ENCODE data around the gene GNAI3. TPM values are rescaled to one million over a fixed set of nuclear protein-coding genes. Genes with fewer than 3 reads are reported as not detected.

Gene GNAI3
- total and polyA plus RNA-seq, 2 of the 8 experiments (the other 6 are each of a cell fraction or from before 2014, with no cell fraction given): 4.0 to 9.8 TPM

- H3K79me1 ChIP-seq (ENCODE audit: low read depth, low read length): no peaks in the 10 kb centered on the region; the same call in 1 of the 2 replicates
- no peak overlapping the region for H3K23ac ChIP-seq (ENCODE audit: insufficient read length)
- no peak overlapping the region for H2BK20ac ChIP-seq (ENCODE audit: low read length)
- no peak overlapping the region for H2BK120ac ChIP-seq (replicated peaks; ENCODE audit: low read depth, low read length)
- H4K5ac ChIP-seq (ENCODE audit: insufficient read length, low read depth, low read length): no peak overlapping the region
- H3K27ac ChIP-seq (ENCODE audit: low read depth, low read length): no peak overlapping the region
- H3K14ac ChIP-seq (ENCODE audit: insufficient read length): no peak overlapping the region
- H3K79me2 ChIP-seq (ENCODE audit: control insufficient read depth in 1 of 2, insufficient read depth in 2 of 2, low read length in 2 of 2): peaks cover 0 to 7% of the 10 kb centered on the region in 2 experiments; a peak in 2 of 4 replicates
- H3K18ac ChIP-seq (ENCODE audit: extremely low read depth, low read length): no peak overlapping the region
- H2AFZ ChIP-seq (ENCODE audit: low read length): no peak overlapping the region
- no peak overlapping the region for H3K4me3 ChIP-seq (ENCODE audit: extremely low read depth in 1 of 4, insufficient read depth in 2 of 4, low read depth in 3 of 4, low read length in 4 of 4)
- peaks cover 4% of the 10 kb centered on the region for H3K23me2 ChIP-seq (ENCODE audit: low read depth, low read length)
- POLR2A ChIA-PET (ENCODE audit: partially characterized antibody): interaction anchor here (0.6 to 1.3 kb wide), 2 partner anchors 11 to 21 kb away, joined by 3 to 4 read pairs; no protein-coding TSS in a partner anchor
- no peaks in the 10 kb centered on the region for H3K36me3 ChIP-seq (ENCODE audit: control insufficient read depth in 2 of 4, insufficient read depth in 4 of 4, low read length in 3 of 4)
- CTCF ChIA-PET (ENCODE audit: partially characterized antibody): interaction anchor here (0.9 to 26.3 kb wide), 10 partner anchors 10 to 234 kb away, joined by 3 to 1755 read pairs (median 34); partner anchors contain the start of genes AMIGO1, ATXN7L2 and CYB561D1
- no peak overlapping the region for H2AK5ac ChIP-seq (ENCODE audit: low read depth, low read length)
- no peak for FAIRE-seq
- no peak overlapping the region for H3K4ac ChIP-seq (replicated peaks; ENCODE audit: insufficient read length, low read depth, low read length)
- H2BK12ac ChIP-seq (ENCODE audit: low read depth, low read length): no peak overlapping the region
- no peak overlapping the region; the same call in 1 of the 2 replicates for H2BK15ac ChIP-seq (ENCODE audit: low read length)
- no peak for TF ChIP-seq KDM4A (IDR thresholded peaks at IDR 0.05; ENCODE audit: low read depth, low read length, severe bottlenecking)
- TF ChIP-seq, protein P1, sequence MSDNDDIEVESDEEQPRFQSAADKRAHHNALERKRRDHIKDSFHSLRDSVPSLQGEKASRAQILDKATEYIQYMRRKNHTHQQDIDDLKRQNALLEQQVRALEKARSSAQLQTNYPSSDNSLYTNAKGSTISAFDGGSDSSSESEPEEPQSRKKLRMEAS (IDR thresholded peaks at IDR 0.05): 0 out of 2 replicates have a peak, but pooled peaks have one; percentile 14
- H3K56ac ChIP-seq (replicated peaks; ENCODE audit: insufficient read length, low read depth, low read length): no peak overlapping the region
- no peak overlapping the region; the same call in 1 of the 2 replicates for H4K8ac ChIP-seq (ENCODE audit: extremely low read depth, insufficient read depth, low read length)
- peaks cover 0 to 2% (median 0%) of the 10 kb centered on the region in 4 experiments; a peak in 1 of 7 replicates for H3K27me3 ChIP-seq (replicated peaks in 1 of 4; ENCODE audit: control insufficient read depth in 3 of 4, extremely low read depth in 1 of 4, insufficient read depth in 3 of 4, low read length in 3 of 4)
- H3K9ac ChIP-seq (replicated peaks in 1 of 4; ENCODE audit: extremely low read depth in 1 of 4, low read depth in 3 of 4, low read length in 3 of 4): no peak overlapping the region
- H3K9me3 ChIP-seq (ENCODE audit: insufficient read depth in 2 of 2, low read depth in 1 of 2, low read length in 1 of 2): no peaks in the 10 kb centered on the region
- no peaks in the 10 kb centered on the region for H4K20me1 ChIP-seq (replicated peaks in 1 of 2; ENCODE audit: control insufficient read depth in 1 of 2, insufficient read depth in 2 of 2, low read length in 2 of 2)
- H2BK5ac ChIP-seq (ENCODE audit: low read depth, low read length): no peak overlapping the region
- peaks cover 0 to 10% (median 2%) of the 10 kb centered on the region in 4 experiments; a peak in 6 of 7 replicates for H3K4me1 ChIP-seq (replicated peaks in 1 of 4; ENCODE audit: control insufficient read depth in 3 of 4, insufficient read depth in 4 of 4, low read length in 3 of 4)
- no peak for DNase-seq (ENCODE audit: low read depth in 1 of 2, low spot score in 2 of 2)
- H4K91ac ChIP-seq (replicated peaks; ENCODE audit: insufficient read length, low read length): no peak overlapping the region
- no peak overlapping the region for H3K4me2 ChIP-seq (ENCODE audit: insufficient read depth in 1 of 2, low read depth in 2 of 2, low read length in 2 of 2)
- 90% methylated on average over 24 of the region's 24 CpGs; no CpG with 5 or more reads in 1 of the 2 experiments for WGBS, 2 experiments (ENCODE audit: extremely low coverage in 1 of 2, insufficient coverage in 1 of 2, insufficient read length in 1 of 2, insufficient replicate concordance in 2 of 2, low coverage in 1 of 2, low lambda C conversion rate in 2 of 2, missing lambda C conversion rate in 1 of 2)
Observed at GRCh38 chr1:109543283-109543987, 5.0 kb upstream of the GNAI3 start.

All from H1 (cell line).